ENCODE measurements around the gene SATB2.

DNA sequence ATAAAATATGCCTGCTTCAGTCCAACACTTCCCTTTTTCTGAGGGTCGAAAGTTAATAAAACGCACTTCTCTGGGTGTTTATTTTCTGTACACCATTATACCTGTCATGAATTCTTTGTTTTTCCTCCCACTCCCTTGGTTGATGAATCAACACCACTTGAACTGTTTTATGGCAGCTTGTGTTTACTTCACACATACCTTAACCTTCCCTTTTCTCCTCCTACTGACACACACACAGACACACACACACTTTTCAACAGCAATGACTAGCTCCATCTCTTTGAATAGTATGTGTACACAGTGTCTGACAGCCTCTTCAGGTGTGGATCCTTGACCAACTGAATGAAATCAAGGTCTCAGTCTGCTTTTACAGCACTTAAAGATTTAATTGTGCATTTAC lies 91.3 kb downstream of the SATB2 start:
- TF ChIP-seq, protein P1, sequence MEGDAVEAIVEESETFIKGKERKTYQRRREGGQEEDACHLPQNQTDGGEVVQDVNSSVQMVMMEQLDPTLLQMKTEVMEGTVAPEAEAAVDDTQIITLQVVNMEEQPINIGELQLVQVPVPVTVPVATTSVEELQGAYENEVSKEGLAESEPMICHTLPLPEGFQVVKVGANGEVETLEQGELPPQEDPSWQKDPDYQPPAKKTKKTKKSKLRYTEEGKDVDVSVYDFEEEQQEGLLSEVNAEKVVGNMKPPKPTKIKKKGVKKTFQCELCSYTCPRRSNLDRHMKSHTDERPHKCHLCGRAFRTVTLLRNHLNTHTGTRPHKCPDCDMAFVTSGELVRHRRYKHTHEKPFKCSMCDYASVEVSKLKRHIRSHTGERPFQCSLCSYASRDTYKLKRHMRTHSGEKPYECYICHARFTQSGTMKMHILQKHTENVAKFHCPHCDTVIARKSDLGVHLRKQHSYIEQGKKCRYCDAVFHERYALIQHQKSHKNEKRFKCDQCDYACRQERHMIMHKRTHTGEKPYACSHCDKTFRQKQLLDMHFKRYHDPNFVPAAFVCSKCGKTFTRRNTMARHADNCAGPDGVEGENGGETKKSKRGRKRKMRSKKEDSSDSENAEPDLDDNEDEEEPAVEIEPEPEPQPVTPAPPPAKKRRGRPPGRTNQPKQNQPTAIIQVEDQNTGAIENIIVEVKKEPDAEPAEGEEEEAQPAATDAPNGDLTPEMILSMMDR (IDR thresholded peaks at IDR 0.05), result no peak
- no peak for TF ChIP-seq POLR2A (IDR thresholded peaks at IDR 0.05)

Measured in lower leg skin (tissue), 3 donors.